OCI-LY3 (cell line): ENCODE measurements around the gene ZC3H14.

Experiments used
- H2AFZ ChIP-seq: fragments of 200-600, 300-600 bp; shearing (Covaris generic); 2 replicates; pipeline ENCODE4 v1.6.0; 2014; ENCODE audit warnings: antibody characterized with exemption, low read depth, low read length
- H3K27ac ChIP-seq: fragments of 200-600, 300-600 bp; sonication (generic); 2 replicates; pipeline ENCODE4 v1.5.1; 2014; ENCODE audit warnings: mild to moderate bottlenecking, low read length, moderate library complexity, mixed read lengths
- H3K27me3 ChIP-seq: fragments of 200-600, 300-600 bp; sonication (generic); 2 replicates; pipeline ENCODE4 v1.6.1; 2014; ENCODE audit warnings: low read depth, low read length, mixed read lengths
- H3K36me3 ChIP-seq: fragments of 200-600, 300-600 bp; sonication (generic); replicated peaks from 2 replicates; pipeline ENCODE3; 2014; ENCODE audit warnings: low read depth, low read length, mixed read lengths
- H3K4me1 ChIP-seq: fragments of 300-600, 200-600 bp; sonication (generic); 2 replicates; pipeline ENCODE4 v1.6.1; 2014; ENCODE audit warnings: low read length, mixed read lengths
- H3K4me2 ChIP-seq: fragments of 200-600, 300-600 bp; sonication (generic); 2 replicates; pipeline ENCODE4 v1.6.1; 2014; ENCODE audit warnings: low read length, mixed read lengths
- H3K4me3 ChIP-seq: fragments of 300-600, 200-600 bp; sonication (generic); 2 replicates; pipeline ENCODE4 v1.5.1; 2014; ENCODE audit warnings: antibody characterized with exemption, mild to moderate bottlenecking, low read length, moderate library complexity
- H3K79me2 ChIP-seq: fragments of 300-600, 200-600 bp; shearing (Covaris generic); 2 replicates; pipeline ENCODE4 v1.6.1; 2014; ENCODE audit warnings: mild to moderate bottlenecking, low read length, mixed read lengths
- H3K9ac ChIP-seq: fragments of 300-600, 200-600 bp; shearing (Covaris generic); 2 replicates; pipeline ENCODE4 v1.6.0; 2014; ENCODE audit warnings: mild to moderate bottlenecking, low read length, moderate library complexity
- H3K9me3 ChIP-seq: fragments of 200-600, 300-600 bp; shearing (Covaris generic); 2 replicates; pipeline ENCODE4 v1.6.1; 2014; ENCODE audit warnings: low read length, mixed read lengths; ENCODE audit not compliant: insufficient read depth
- H4K20me1 ChIP-seq: fragments of 200-600, 300-600 bp; sonication (generic); 2 replicates; pipeline ENCODE4 v1.6.1; 2016; ENCODE audit warnings: low read length, mixed read lengths; ENCODE audit not compliant: insufficient read depth
- EZH2phosphoT487 ChIP-seq: fragments of 200-600 bp; shearing (Covaris generic); IDR thresholded peaks from 2 replicates; pipeline ENCODE4 v1.6.1; 2018; ENCODE audit warnings: antibody characterized with exemption, mixed run types, low read depth
- TF ChIP-seq, protein P1 (sequence below): fragments of 200-600, 300-600 bp; sonication (generic); IDR thresholded peaks from 2 replicates; pipeline ENCODE4 v1.5.1; 2014; ENCODE audit warnings: antibody characterized with exemption, low read length, low read depth

ZC3H14 gene

DNA sequence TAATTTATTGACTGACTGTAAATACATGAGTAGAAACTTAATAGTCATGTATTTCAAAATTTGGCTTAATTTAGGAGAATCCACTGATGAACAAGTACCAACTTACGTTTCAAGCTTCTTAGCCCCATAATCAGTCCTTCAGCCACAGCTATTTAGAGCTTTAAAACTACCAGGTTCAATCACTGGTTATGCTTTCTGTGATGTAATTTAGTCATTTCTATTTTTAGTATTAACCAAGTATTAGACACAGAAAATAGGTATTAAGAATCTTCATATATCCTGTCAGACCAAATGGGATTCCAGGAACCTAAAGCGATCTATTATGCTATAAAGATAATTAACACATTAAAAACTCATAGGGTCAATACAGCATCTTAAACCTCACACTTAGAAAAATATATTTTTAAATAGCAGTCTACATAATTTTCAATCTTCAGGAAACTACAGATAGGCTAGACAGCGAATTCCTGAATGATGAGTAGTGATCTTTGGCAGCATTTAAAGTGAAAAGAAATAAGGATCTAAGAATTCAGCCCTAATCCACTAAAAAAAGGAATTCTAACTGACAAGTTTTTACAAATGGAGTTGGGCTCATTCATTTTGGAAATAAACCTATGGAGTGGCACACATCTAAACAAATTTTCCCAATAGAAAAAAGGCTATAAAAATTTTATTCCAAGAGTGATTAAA, 51.5 kb downstream of the ZC3H14 start:
- Histone ChIP-seq H4K20me1 (0 out of 2 replicates have a peak, but pooled peaks cover 3% of the 10 kb centered on the region), H3K4me2 (no peak overlapping the region), H3K79me2 (no peaks in the 10 kb centered on the region), H3K36me3 (peaks cover 53% of the 10 kb centered on the region), H3K9ac (no peak overlapping the region), H2AFZ (no peak overlapping the region), H3K4me3 (no peak overlapping the region), H3K9me3 (no peaks in the 10 kb centered on the region), H3K4me1 (peaks cover 13% of the 10 kb centered on the region), H3K27me3 (no peaks in the 10 kb centered on the region), H3K27ac (no peak overlapping the region)
- TF ChIP-seq, protein P1, sequence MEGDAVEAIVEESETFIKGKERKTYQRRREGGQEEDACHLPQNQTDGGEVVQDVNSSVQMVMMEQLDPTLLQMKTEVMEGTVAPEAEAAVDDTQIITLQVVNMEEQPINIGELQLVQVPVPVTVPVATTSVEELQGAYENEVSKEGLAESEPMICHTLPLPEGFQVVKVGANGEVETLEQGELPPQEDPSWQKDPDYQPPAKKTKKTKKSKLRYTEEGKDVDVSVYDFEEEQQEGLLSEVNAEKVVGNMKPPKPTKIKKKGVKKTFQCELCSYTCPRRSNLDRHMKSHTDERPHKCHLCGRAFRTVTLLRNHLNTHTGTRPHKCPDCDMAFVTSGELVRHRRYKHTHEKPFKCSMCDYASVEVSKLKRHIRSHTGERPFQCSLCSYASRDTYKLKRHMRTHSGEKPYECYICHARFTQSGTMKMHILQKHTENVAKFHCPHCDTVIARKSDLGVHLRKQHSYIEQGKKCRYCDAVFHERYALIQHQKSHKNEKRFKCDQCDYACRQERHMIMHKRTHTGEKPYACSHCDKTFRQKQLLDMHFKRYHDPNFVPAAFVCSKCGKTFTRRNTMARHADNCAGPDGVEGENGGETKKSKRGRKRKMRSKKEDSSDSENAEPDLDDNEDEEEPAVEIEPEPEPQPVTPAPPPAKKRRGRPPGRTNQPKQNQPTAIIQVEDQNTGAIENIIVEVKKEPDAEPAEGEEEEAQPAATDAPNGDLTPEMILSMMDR, result no peak
- no peak for TF ChIP-seq EZH2phosphoT487

DNA sequence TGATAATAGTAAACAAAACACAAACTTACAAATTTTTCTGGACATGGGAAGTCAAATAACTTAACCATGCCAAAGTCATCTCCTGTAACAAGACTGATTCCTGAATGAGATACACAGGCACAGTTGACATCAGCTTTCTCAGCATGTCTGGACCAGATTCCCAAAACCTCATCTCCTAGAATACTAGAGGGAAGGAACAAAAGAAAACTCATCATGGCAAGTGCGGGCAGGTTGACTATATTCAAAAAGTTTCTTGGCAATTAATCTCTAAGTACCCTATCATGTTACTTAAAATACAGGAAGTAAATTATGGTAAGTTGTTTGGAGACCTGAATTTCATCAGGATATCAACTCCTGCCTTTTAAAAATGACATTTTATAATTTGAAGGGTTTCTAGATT, 53.9 kb downstream of the ZC3H14 start:
- no peaks in the 10 kb centered on the region for H3K27me3 ChIP-seq
- no peaks in the 10 kb centered on the region for H3K79me2 ChIP-seq
- H3K4me2 ChIP-seq, result no peak overlapping the region
- H3K4me1 ChIP-seq, result peaks cover 13% of the 10 kb centered on the region
- no peaks in the 10 kb centered on the region for H3K9me3 ChIP-seq
- no peak overlapping the region for H2AFZ ChIP-seq
- H3K36me3 ChIP-seq, result peaks cover 33% of the 10 kb centered on the region
- H3K27ac ChIP-seq, result no peak overlapping the region
- H4K20me1 ChIP-seq, result 0 out of 2 replicates have a peak, but pooled peaks cover 3% of the 10 kb centered on the region
- no peak overlapping the region for H3K4me3 ChIP-seq
- TF ChIP-seq EZH2phosphoT487, result no peak
- TF ChIP-seq, protein P1, result no peak
- no peak overlapping the region for H3K9ac ChIP-seq

DNA sequence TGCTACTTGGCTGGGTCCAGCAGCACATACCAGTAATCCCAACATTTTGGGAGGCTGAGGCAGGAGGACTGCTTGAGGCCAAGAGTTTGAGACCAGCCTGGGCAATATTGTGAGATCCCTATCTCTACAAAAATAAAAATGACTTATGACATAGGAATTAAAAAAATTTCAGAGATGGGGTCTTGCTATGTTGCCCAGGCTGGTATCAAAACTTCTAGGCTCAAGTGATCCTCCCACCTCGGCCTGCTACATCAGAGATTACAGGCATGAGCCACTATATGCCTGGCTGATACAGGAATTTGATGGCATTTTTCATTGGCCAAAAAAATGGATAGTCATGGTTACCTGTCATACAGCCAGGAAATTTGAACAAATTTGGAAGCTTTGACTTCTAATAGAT, 54.6 kb downstream of the ZC3H14 start:
- Histone ChIP-seq H2AFZ (no peak overlapping the region), H3K9ac (no peak overlapping the region), H3K36me3 (peaks cover 31% of the 10 kb centered on the region), H3K4me1 (peaks cover 13% of the 10 kb centered on the region), H4K20me1 (0 out of 2 replicates have a peak, but pooled peaks cover 3% of the 10 kb centered on the region), H3K4me2 (no peak overlapping the region), H3K9me3 (no peaks in the 10 kb centered on the region), H3K27ac (no peak overlapping the region), H3K79me2 (no peaks in the 10 kb centered on the region), H3K4me3 (no peak overlapping the region), H3K27me3 (no peaks in the 10 kb centered on the region)
- no peak for TF ChIP-seq EZH2phosphoT487
- TF ChIP-seq, protein P1, result no peak

DNA sequence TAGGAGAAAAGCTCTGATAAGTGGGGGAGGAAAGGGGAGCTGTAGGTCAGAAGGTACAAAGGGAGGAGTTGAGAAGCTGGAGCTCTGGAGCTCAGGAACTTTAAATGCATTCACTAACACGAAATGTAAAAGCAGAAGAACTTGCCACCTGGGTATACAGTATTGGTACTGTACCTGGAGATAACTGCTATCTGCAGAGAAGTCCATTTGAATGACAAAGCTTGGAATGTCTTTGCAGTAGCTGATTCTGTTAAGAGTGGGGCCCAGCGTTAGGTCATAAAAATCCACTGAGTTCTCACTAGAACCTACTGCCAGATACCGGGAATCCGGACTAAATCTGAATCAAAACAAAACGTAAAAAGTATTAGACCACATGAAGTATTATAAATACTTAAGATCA, 55.6 kb downstream of the ZC3H14 start:
- no peak overlapping the region for H3K4me2 ChIP-seq

More for the DNA sequence above, 55.6 kb downstream of the ZC3H14 start:
- Histone ChIP-seq H3K36me3 (peaks cover 23% of the 10 kb centered on the region), H3K79me2 (no peaks in the 10 kb centered on the region), H2AFZ (no peak overlapping the region), H3K27ac (no peak overlapping the region), H3K27me3 (no peaks in the 10 kb centered on the region), H4K20me1 (0 out of 2 replicates have a peak, but pooled peaks cover 3% of the 10 kb centered on the region), H3K4me1 (peaks cover 6% of the 10 kb centered on the region), H3K4me3 (no peak overlapping the region), H3K9ac (no peak overlapping the region), H3K9me3 (no peaks in the 10 kb centered on the region)
- TF ChIP-seq, protein P1, result no peak
- TF ChIP-seq EZH2phosphoT487, result no peak
